Measurements from ENCODE around the gene ISG20. TPM values are rescaled to one million over a fixed set of nuclear protein-coding genes. Genes with fewer than 3 reads are reported as not detected.
A peak's percentile ranks its signal among the peaks of the same experiment; 100 is the strongest.

The ISG20 gene
- total and polyA plus RNA-seq, 2 of the 8 experiments (the other 6 are each of a cell fraction or from before 2014, with no cell fraction given) = 2.9 to 5.2 TPM

DNA sequence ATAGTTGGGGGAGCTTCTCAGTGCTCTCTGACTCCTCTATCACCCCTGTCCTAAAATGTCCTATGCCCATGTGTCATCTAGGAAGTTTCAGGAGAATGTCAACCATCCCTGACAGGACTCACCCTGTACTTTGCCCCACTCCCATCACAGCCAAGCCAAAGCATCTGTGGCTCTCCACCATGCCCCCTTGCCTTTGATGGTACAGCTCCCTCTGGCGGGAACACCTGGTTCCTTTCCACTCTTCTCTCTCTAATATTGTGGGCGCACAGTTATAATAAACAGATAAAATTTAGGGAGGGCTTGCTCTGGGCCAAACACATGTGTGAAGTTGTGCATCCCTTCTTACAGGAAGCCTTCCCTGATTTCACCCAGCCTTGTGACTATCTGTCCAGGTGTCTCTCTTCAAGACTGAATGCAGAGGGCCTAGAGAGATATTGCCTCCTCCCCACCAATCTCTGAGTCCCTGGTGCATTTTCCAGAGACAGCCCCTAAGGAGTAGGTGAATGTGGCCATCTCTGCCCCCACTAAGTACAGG lies 62.8 kb downstream of the ISG20 start:
- H3K4me3 ChIP-seq (ENCODE audit: extremely low read depth in 1 of 4, insufficient read depth in 2 of 4, low read depth in 3 of 4, low read length in 4 of 4) = no peak overlapping the region
- H3K36me3 ChIP-seq (ENCODE audit: control insufficient read depth in 2 of 4, insufficient read depth in 4 of 4, low read length in 3 of 4) = no peaks in the 10 kb centered on the region
- no peaks in the 10 kb centered on the region for H3K9me3 ChIP-seq (ENCODE audit: insufficient read depth in 2 of 2, low read depth in 1 of 2, low read length in 1 of 2)
- H2BK20ac ChIP-seq (ENCODE audit: low read length) = no peak overlapping the region
- POLR2A ChIA-PET (ENCODE audit: partially characterized antibody) = interaction anchor here (0.6 kb wide), 1 partner anchor 18 kb away, joined by 4 read pairs; no protein-coding TSS in a partner anchor
- H3K9ac ChIP-seq (replicated peaks in 1 of 4; ENCODE audit: extremely low read depth in 1 of 4, low read depth in 3 of 4, low read length in 3 of 4) = no peak overlapping the region
- H2BK5ac ChIP-seq (ENCODE audit: low read depth, low read length) = no peak overlapping the region
- H3K23ac ChIP-seq (ENCODE audit: insufficient read length) = no peak overlapping the region
- H4K5ac ChIP-seq (ENCODE audit: insufficient read length, low read depth, low read length) = no peak overlapping the region
- no peak overlapping the region for H3K4ac ChIP-seq (replicated peaks; ENCODE audit: insufficient read length, low read depth, low read length)
- peak; percentile 42 for FAIRE-seq
- peaks cover 0 to 29% (median 21%) of the 10 kb centered on the region in 4 experiments; a peak in 6 of 7 replicates for H3K27me3 ChIP-seq (replicated peaks in 1 of 4; ENCODE audit: control insufficient read depth in 3 of 4, extremely low read depth in 1 of 4, insufficient read depth in 3 of 4, low read length in 3 of 4)
- H3K14ac ChIP-seq (ENCODE audit: insufficient read length) = no peak overlapping the region
- H2AFZ ChIP-seq (ENCODE audit: low read length) = no peak overlapping the region
- TF ChIP-seq POLR2AphosphoS5 (IDR thresholded peaks at IDR 0.05; ENCODE audit: low read depth, low read length) = no peak
- TF ChIP-seq, protein P1, sequence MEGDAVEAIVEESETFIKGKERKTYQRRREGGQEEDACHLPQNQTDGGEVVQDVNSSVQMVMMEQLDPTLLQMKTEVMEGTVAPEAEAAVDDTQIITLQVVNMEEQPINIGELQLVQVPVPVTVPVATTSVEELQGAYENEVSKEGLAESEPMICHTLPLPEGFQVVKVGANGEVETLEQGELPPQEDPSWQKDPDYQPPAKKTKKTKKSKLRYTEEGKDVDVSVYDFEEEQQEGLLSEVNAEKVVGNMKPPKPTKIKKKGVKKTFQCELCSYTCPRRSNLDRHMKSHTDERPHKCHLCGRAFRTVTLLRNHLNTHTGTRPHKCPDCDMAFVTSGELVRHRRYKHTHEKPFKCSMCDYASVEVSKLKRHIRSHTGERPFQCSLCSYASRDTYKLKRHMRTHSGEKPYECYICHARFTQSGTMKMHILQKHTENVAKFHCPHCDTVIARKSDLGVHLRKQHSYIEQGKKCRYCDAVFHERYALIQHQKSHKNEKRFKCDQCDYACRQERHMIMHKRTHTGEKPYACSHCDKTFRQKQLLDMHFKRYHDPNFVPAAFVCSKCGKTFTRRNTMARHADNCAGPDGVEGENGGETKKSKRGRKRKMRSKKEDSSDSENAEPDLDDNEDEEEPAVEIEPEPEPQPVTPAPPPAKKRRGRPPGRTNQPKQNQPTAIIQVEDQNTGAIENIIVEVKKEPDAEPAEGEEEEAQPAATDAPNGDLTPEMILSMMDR (IDR thresholded peaks at IDR 0.05; ENCODE audit: control extremely low read depth in 1 of 3, insufficient read depth in 1 of 3, low read depth in 1 of 3, low read length in 3 of 3) = peak; percentile 70 to 74 (median 70)
- peak; percentile 65 to 74 for TF ChIP-seq RAD21 (IDR thresholded peaks at IDR 0.05 in 1 of 2, conservative IDR thresholded peaks at IDR 0.05 in 1 of 2; ENCODE audit: low read depth in 2 of 2, low read length in 2 of 2)
- H4K91ac ChIP-seq (replicated peaks; ENCODE audit: insufficient read length, low read length) = no peak overlapping the region
- no peaks in the 10 kb centered on the region for H3K79me2 ChIP-seq (ENCODE audit: control insufficient read depth in 1 of 2, insufficient read depth in 2 of 2, low read length in 2 of 2)
- H3K27ac ChIP-seq (ENCODE audit: low read depth, low read length) = no peak overlapping the region
- no peak overlapping the region for H4K8ac ChIP-seq (ENCODE audit: extremely low read depth, insufficient read depth, low read length)
- H3K4me2 ChIP-seq (ENCODE audit: insufficient read depth in 1 of 2, low read depth in 2 of 2, low read length in 2 of 2) = no peak overlapping the region
- H4K20me1 ChIP-seq (replicated peaks in 1 of 2; ENCODE audit: control insufficient read depth in 1 of 2, insufficient read depth in 2 of 2, low read length in 2 of 2) = no peaks in the 10 kb centered on the region
- no peaks in the 10 kb centered on the region for H3K79me1 ChIP-seq (ENCODE audit: low read depth, low read length)
- no peak overlapping the region for H2BK15ac ChIP-seq (ENCODE audit: low read length)
- no peak overlapping the region for H3K18ac ChIP-seq (ENCODE audit: extremely low read depth, low read length)
- H3K56ac ChIP-seq (replicated peaks; ENCODE audit: insufficient read length, low read depth, low read length) = no peak overlapping the region
- H2BK12ac ChIP-seq (ENCODE audit: low read depth, low read length) = no peak overlapping the region
- DNase-seq (ENCODE audit: low read depth in 1 of 2, low spot score in 2 of 2) = peak in 1 of 2 experiments; percentile 72
- 29% methylated on average over 2 of the region's 2 CpGs; no CpG with 5 or more reads in 1 of the 2 experiments for WGBS, 2 experiments (ENCODE audit: extremely low coverage in 1 of 2, insufficient coverage in 1 of 2, insufficient read length in 1 of 2, insufficient replicate concordance in 2 of 2, low coverage in 1 of 2, low lambda C conversion rate in 2 of 2, missing lambda C conversion rate in 1 of 2)
- CTCF ChIA-PET (ENCODE audit: partially characterized antibody) = interaction anchor here (0.6 to 2.7 kb wide), 24 partner anchors 8 to 450 kb away, joined by 3 to 16 read pairs (median 4); no protein-coding TSS in a partner anchor
- H3K23me2 ChIP-seq (ENCODE audit: low read depth, low read length) = peaks cover 2% of the 10 kb centered on the region; the same call in 1 of the 2 replicates
- H2AK5ac ChIP-seq (ENCODE audit: low read depth, low read length) = no peak overlapping the region
- no peaks in the 10 kb centered on the region; a peak in 1 of 7 replicates for H3K4me1 ChIP-seq (replicated peaks in 1 of 4; ENCODE audit: control insufficient read depth in 3 of 4, insufficient read depth in 4 of 4, low read length in 3 of 4)
- no peak overlapping the region for H2BK120ac ChIP-seq (replicated peaks; ENCODE audit: low read depth, low read length)
